ENCODE results near the gene SIAH2.

The SIAH2 gene

DNA sequence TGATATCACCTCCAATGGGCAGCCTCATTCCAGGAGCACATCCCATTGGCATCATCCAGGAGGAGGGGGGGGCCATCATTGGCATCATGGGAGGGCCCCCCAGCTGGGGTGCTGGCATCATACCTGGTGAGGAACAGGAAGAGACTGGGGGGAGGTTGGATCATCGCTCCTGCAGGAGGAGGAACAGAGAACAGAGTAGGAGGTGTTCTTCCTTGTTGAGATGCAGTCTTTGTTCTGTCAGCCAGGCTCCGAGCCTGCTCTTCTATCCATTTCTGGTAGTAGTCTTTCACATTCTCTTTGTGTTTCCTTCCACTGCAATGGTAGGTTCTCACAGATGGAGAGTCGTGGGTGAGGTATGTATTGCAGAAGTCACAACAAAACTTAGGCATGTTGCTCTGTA, 42.5 kb downstream of the SIAH2 start:
- no peak for TF ChIP-seq CTCF (IDR thresholded peaks at IDR 0.05; ENCODE audit: low read depth, low read length, missing control alignments)
- no peak for DNase-seq (ENCODE audit: low read depth)
- in situ Hi-C loops (cut with HindIII; ENCODE audit: low sequenced_read_pairs) = no loop called here
- H3K4me3 ChIP-seq (ENCODE audit: low read depth, low read length) = no peak overlapping the region

DNA sequence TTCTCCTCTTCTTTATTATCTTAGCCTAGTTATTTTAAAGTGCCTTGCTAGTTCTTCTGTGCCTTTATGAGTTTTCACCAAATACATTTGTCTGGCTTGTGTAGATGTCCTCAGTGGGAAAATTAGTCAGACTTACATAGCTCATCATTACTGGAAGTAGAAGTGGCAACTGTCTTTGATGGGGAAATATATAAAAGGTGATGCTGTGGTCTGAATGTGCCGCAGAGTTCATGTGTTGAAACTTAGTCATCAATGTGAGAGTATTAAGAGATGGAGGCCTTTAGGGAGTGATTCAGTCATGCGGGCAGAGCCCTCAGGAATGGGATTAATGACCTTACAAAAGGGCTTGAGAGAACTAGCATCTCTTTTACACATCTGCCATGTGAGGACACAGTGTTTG, 52.9 kb downstream of the SIAH2 start:
- H3K4me3 ChIP-seq (ENCODE audit: low read depth, low read length) = no peak overlapping the region
- DNase-seq (ENCODE audit: low read depth) = no peak
- no peak for TF ChIP-seq CTCF (IDR thresholded peaks at IDR 0.05; ENCODE audit: low read depth, low read length, missing control alignments)
- in situ Hi-C loops (cut with HindIII; ENCODE audit: low sequenced_read_pairs) = no loop called here

DNA sequence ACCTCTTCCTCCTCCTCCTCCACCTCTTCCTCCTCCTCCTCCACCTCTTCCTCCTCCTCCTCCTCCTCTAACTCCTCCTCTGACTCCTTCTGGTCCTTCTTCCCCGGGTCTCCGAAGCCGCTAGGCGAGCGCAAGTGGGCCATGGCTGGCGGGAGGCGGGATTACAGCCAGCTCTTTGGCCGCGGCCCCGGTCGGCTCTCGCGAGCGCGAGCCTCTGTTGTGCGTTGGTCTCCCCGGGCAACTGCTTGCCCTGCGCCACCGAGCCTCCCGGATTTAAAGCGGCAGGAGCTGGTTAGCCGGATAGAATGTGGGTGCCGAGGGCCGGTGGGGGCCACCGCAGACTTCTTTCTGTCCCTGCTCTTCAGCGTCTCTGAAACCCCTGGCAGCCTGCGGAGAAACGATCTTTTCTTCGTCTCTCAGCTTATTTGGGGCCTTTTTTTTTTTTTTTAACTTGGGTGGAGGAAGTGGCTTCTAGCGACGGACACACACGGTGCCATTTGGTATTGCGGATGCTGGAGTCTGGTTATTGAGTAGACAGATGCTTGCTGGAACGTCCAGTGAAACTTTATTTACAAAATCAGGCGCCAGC, 59.1 kb downstream of the SIAH2 start, which contains the start of gene ERICH6:
Gene ERICH6, minus strand, starts transcription at position 165 of the 589 bp plus-strand sequence. Its CDS starts 22 bp downstream, at position 143.
- TF ChIP-seq CTCF (IDR thresholded peaks at IDR 0.05; ENCODE audit: low read depth, low read length, missing control alignments) = no peak

DNA sequence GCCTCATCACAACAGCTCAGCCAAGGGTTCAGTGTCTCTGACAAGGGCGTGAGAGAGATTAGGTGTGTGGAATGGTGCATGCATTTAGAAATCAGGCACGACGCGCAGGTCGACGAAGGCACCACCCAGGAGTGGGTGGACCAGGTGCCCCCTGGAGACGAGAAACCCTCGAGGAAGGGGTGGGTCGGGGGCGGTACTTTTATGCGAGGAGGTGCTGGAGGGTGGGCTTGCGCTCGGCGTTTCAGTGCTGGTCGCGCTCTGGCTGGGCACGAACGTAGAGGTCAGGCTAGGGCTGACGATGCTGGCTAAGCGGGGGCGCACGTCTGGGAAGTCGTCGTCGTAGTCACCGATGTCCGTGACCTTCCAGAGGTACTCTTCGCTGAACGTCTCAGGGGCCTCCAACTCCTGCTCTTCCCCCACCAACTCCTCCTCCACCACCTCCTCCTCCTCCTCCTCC, 59.6 kb downstream of the SIAH2 start:
- H3K4me3 ChIP-seq (ENCODE audit: low read depth, low read length) = peak overlapping the region; percentile 73
- in situ Hi-C loops (cut with HindIII; ENCODE audit: low sequenced_read_pairs) = no loop called here
- no peak for DNase-seq (ENCODE audit: low read depth)
- TF ChIP-seq CTCF (IDR thresholded peaks at IDR 0.05; ENCODE audit: low read depth, low read length, missing control alignments) = no peak

More for the DNA sequence above, 59.1 kb downstream of the SIAH2 start, which contains the start of gene ERICH6:
- DNase-seq (ENCODE audit: low read depth) = peak; percentile 64
- in situ Hi-C loops (cut with HindIII; ENCODE audit: low sequenced_read_pairs) = no loop called here
- peak within 1 kb of the TSS; percentile 73 for H3K4me3 ChIP-seq (ENCODE audit: low read depth, low read length)

- H3K4me3 ChIP-seq (ENCODE audit: low read depth, low read length) = no peak overlapping the region
- in situ Hi-C loops (cut with HindIII; ENCODE audit: low sequenced_read_pairs) = no loop called here
- no peak for DNase-seq (ENCODE audit: low read depth)
- TF ChIP-seq CTCF (IDR thresholded peaks at IDR 0.05; ENCODE audit: low read depth, low read length, missing control alignments) = no peak
Measured at GRCh38 chr3:150699068-150699639, 63.8 kb downstream of the SIAH2 start.

GRCh38 chr3:150697646-150698045, 65.3 kb downstream of the SIAH2 start:
- H3K4me3 ChIP-seq (ENCODE audit: low read depth, low read length) = no peak overlapping the region
- in situ Hi-C loops (cut with HindIII; ENCODE audit: low sequenced_read_pairs) = no loop called here
- TF ChIP-seq CTCF (IDR thresholded peaks at IDR 0.05; ENCODE audit: low read depth, low read length, missing control alignments) = no peak
- DNase-seq (ENCODE audit: low read depth) = no peak
